Endothelial cell (in vitro differentiated cells): ENCODE results near the gene CACNA1C. TPM values are rescaled to one million over a fixed set of nuclear protein-coding genes. Genes with fewer than 3 reads are reported as not detected.

Experiments used
- DNase-seq: peaks from one replicate; pipeline ENCODE4 v3.0.0; 2021; ENCODE audit warnings: low spot score
- H3K27ac Mint-ChIP-seq: one replicate; pipeline ENCODE4 v1.8.0; 2021; ENCODE audit warnings: mixed read lengths, inconsistent platforms; ENCODE audit not compliant: unreplicated experiment
- H3K27me3 Mint-ChIP-seq: one replicate; pipeline ENCODE4 v1.8.0; 2021; ENCODE audit warnings: mild to moderate bottlenecking, moderate library complexity, mixed read lengths, inconsistent platforms; ENCODE audit not compliant: unreplicated experiment
- H3K36me3 Mint-ChIP-seq: one replicate; pipeline ENCODE4 v1.8.0; 2021; ENCODE audit warnings: mild to moderate bottlenecking, low read depth, mixed read lengths, inconsistent platforms; ENCODE audit not compliant: unreplicated experiment
- H3K4me1 Mint-ChIP-seq: one replicate; pipeline ENCODE4 v1.8.0; 2021; ENCODE audit warnings: mild to moderate bottlenecking, mixed read lengths, inconsistent platforms; ENCODE audit not compliant: unreplicated experiment
- H3K4me3 Mint-ChIP-seq: one replicate; pipeline ENCODE4 v1.8.0; 2021; ENCODE audit warnings: mild to moderate bottlenecking, mixed read lengths, inconsistent platforms; ENCODE audit not compliant: unreplicated experiment
- H3K9me3 Mint-ChIP-seq: one replicate; pipeline ENCODE4 v1.8.0; 2021; ENCODE audit warnings: mixed read lengths, inconsistent platforms; ENCODE audit not compliant: unreplicated experiment
- total RNA-seq: library from RNA; stranded (reverse); fragmentation: NEBNext Ultra II Directional; extraction: Animal tissue kit (Norgen Biotek cat#: 25700); gene quantifications from one replicate; pipeline ENCODE4 v1.2.1, GENCODE V29; 2021; ENCODE audit not compliant: unreplicated experiment
- TF ChIP-seq, protein P1 (sequence below): fragments of 200-600 bp; sonication (generic); IDR thresholded peaks from one replicate; pipeline ENCODE4 v1.5.0; 2021; ENCODE audit warnings: antibody characterized with exemption; ENCODE audit not compliant: unreplicated experiment

CACNA1C gene
- total RNA-seq, 1 donor from 2014 or later, result 11.1 TPM

DNA sequence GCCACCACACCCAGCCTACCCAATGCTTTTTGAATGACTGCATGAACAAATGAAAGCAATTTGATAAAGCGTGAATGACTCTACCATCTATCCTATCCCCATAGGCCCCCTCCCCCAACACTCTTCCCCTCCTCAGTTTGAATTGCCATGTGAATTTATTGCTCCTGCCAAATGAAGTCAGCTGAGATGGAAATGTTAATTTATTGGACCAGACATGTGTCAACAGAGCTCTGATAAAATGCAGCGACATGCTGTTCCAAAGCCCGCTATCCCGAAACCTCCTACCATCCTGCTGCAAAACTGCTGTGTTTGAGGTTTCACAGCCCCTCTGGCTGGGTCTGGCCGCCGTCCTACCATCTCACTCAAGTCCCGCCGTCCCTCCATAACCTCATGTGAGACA lies 360.5 kb downstream of the CACNA1C start:
- H3K27me3 Mint-ChIP-seq, result peaks cover 10% of the 10 kb centered on the region
- no peak overlapping the region for H3K27ac Mint-ChIP-seq
- TF ChIP-seq, protein P1, sequence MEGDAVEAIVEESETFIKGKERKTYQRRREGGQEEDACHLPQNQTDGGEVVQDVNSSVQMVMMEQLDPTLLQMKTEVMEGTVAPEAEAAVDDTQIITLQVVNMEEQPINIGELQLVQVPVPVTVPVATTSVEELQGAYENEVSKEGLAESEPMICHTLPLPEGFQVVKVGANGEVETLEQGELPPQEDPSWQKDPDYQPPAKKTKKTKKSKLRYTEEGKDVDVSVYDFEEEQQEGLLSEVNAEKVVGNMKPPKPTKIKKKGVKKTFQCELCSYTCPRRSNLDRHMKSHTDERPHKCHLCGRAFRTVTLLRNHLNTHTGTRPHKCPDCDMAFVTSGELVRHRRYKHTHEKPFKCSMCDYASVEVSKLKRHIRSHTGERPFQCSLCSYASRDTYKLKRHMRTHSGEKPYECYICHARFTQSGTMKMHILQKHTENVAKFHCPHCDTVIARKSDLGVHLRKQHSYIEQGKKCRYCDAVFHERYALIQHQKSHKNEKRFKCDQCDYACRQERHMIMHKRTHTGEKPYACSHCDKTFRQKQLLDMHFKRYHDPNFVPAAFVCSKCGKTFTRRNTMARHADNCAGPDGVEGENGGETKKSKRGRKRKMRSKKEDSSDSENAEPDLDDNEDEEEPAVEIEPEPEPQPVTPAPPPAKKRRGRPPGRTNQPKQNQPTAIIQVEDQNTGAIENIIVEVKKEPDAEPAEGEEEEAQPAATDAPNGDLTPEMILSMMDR, result no peak
- H3K9me3 Mint-ChIP-seq, result no peaks in the 10 kb centered on the region
- DNase-seq, result no peak
- peaks cover 4% of the 10 kb centered on the region for H3K4me1 Mint-ChIP-seq
- H3K36me3 Mint-ChIP-seq, result no peaks in the 10 kb centered on the region
- no peak overlapping the region for H3K4me3 Mint-ChIP-seq

DNA sequence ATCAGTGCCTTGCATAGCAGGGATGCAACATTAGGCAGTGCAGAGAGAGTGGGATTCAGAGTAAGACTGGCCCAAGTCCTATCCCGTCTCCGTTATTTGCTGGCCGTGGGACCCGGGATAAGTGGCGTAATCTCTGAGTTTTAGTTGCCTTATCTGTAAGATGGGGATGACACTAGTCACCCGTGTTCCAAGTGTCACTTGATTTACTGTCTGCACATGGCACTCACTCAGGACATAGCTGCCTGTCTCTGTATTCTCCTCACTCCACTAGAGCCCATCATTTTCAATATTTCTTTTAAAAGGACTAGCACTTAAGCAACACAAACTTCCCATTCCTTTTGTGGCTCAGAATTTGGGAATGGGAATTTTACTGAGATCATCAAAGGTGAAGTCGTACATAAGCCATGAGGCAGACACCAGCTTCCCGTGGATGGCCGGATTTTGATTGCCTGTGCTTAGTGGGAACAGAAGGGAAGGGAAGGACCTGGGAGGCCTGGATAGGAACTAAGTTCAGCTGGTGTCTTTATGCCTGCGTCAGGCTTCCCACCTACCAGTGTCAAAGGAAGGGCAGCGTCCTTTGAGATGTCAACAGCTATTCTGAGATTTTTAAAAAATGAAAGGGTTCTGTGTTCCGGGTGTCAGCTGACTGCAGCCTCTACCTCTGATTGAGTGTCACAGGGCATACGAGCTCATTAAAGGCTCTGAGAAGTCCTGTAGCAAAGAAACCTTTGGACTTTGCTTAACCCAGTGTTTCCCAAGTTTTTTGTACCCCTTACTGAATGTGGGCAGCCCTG lies 361.4 kb downstream of the CACNA1C start:
- no peak overlapping the region for H3K27ac Mint-ChIP-seq
- H3K9me3 Mint-ChIP-seq, result no peaks in the 10 kb centered on the region
- no peaks in the 10 kb centered on the region for H3K36me3 Mint-ChIP-seq
- TF ChIP-seq, protein P1, result no peak
- peaks cover 10% of the 10 kb centered on the region for H3K27me3 Mint-ChIP-seq
- H3K4me1 Mint-ChIP-seq, result peaks cover 5% of the 10 kb centered on the region
- H3K4me3 Mint-ChIP-seq, result no peak overlapping the region
- DNase-seq, result no peak

DNA sequence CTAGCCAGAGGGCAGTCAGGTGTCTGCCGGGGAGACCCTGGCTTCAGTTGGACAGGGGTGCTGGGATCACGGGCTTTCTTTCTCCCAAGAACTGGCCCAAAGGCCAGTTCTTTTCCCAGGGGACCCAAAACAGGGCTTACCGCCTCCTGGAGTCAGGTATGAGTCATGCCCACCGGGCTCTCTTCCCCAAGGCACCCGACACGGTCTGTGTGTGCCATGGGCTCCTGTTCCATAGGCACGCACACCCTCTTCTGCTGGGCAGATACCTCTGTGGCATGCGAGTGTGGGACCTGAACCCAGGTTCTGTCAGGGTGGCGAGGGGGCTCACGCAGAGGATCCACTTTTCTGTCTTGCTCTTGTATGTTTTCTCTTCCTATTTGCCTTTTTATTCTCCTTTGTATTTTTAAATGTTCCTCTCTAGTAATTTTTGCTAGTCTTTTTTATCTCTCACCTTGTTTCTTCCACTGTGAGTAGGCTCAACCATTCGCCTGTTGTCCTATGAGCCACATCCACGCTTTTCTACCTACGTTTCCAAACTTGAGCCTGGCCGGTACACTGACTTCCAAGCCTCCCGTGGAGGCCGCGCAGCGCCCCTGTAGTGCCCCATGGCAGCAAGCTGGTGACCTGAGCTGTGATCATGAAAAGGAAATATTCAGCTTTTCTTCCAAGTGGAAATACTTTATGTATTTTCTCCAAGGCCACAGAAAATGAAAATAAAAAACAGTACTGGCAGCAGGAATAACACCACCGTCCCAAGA lies 362.2 kb downstream of the CACNA1C start:
- Mint-ChIP-seq H3K4me1 (peaks cover 5% of the 10 kb centered on the region), H3K36me3 (no peaks in the 10 kb centered on the region), H3K27me3 (peaks cover 6% of the 10 kb centered on the region), H3K9me3 (no peaks in the 10 kb centered on the region), H3K27ac (peak overlapping the region; percentile 6), H3K4me3 (no peak overlapping the region)
- TF ChIP-seq, protein P1, result no peak
- no peak for DNase-seq

DNA sequence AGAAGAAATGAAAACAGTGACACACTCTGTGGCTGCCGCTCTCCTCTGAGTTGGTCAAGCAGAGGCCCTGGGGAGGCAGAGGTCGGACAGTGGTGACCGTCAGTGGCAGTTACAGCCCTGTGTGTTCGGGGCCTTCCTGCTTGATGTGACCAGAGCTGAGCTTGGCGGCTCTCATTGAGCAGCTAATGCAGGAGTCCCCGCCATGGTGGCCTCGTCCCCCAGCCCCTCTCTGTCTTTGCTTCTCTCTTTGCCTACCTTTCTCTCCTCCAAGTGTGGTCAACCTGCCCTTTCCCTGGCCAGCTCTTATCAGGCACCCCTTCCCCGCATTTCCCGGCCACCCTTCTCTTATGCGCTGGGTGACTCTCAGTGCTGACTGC lies 362.8 kb downstream of the CACNA1C start:
- TF ChIP-seq, protein P1, result no peak
- peaks cover 5% of the 10 kb centered on the region for H3K4me1 Mint-ChIP-seq
- DNase-seq, result no peak
- no peak overlapping the region for H3K27ac Mint-ChIP-seq
- H3K4me3 Mint-ChIP-seq, result no peak overlapping the region
- peaks cover 2% of the 10 kb centered on the region for H3K27me3 Mint-ChIP-seq
- H3K36me3 Mint-ChIP-seq, result no peaks in the 10 kb centered on the region
- H3K9me3 Mint-ChIP-seq, result no peaks in the 10 kb centered on the region

DNA sequence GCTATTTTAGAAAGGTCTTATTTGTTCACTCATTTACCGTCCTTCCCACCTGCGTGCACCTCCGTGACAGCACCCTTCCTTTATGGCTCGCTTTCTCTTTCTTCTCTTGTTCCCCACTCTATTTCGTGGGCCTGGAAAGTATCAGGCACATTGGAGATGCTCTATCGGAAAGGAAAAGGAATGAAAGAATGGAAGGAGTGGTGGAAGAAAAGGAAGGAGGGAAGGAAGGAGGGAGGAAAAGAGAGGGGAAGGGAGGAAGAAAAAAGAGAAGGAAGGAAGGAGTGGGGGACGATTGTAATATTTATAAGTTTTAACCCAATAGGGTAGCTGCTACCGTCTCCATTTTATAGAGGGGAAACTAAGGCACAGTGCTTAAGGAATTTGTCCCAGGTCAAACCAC lies 363.4 kb downstream of the CACNA1C start:
- Mint-ChIP-seq H3K9me3 (no peaks in the 10 kb centered on the region), H3K27me3 (peaks cover 2% of the 10 kb centered on the region), H3K36me3 (no peaks in the 10 kb centered on the region), H3K27ac (no peak overlapping the region), H3K4me3 (no peak overlapping the region), H3K4me1 (peaks cover 5% of the 10 kb centered on the region)
- DNase-seq, result no peak
- TF ChIP-seq, protein P1, result no peak
